Transverse colon (tissue), 4 donors: ENCODE data around the gene GGA1. TPM values are rescaled to one million over a fixed set of nuclear protein-coding genes. Genes with fewer than 3 reads are reported as not detected.

Experiments used
- DNase-seq: peaks from one replicate; pipeline ENCODE4 v3.0.0-alpha.2; 2019
- H3K27ac ChIP-seq, 4 donors: fragments of 200-600 bp; sonication (generic); 2 replicates each; pipeline ENCODE4 v1.5.1; 2016 to 2018; ENCODE audit warnings: inconsistent platforms in 4 of 4
- H3K27me3 ChIP-seq: fragments of 200-600 bp; sonication (generic); 2 replicates; pipeline ENCODE4 v1.5.1; 2017; ENCODE audit warnings: inconsistent platforms
- H3K36me3 ChIP-seq, 4 donors: fragments of 200-600 bp; sonication (generic); 2 replicates each; pipeline ENCODE4 v1.5.1; 2017 to 2019; ENCODE audit warnings: inconsistent platforms in 4 of 4
- H3K4me1 ChIP-seq, 4 donors: fragments of 200-600 bp; sonication (generic); 2 replicates each; pipeline ENCODE4 v1.5.1; 2017 to 2020; ENCODE audit warnings: inconsistent platforms in 4 of 4
- H3K4me3 ChIP-seq, 4 donors: fragments of 200-600 bp; sonication (generic); 1 replicate in 1 of 4; 2 replicates in 3 of 4; pipeline versions ENCODE4 v1.5.1 to v1.6.1; 2017 to 2019; ENCODE audit warnings: inconsistent platforms in 4 of 4
- H3K9me3 ChIP-seq, 2 donors: fragments of 200-600 bp; sonication (generic); 2 replicates each; pipeline ENCODE4 v1.5.1; 2017 to 2019; ENCODE audit warnings: inconsistent platforms in 2 of 2
- POLR2A ChIP-seq: fragments of 450-650 bp; IDR thresholded peaks from one replicate; pipeline ENCODE4 v1.6.1; 2016; ENCODE audit warnings: antibody characterized with exemption, mild to moderate bottlenecking, moderate library complexity
- POLR2AphosphoS5 ChIP-seq, 3 donors: sonication (generic); formaldehyde crosslinking; IDR thresholded peaks; one replicate each; pipeline ENCODE4 v1.6.1; 2016; ENCODE audit warnings: antibody characterized with exemption in 3 of 3
- WGBS, 2 donors: methylation state at CpG; one replicate each; pipeline ENCODE4 v1.1.5; 2018; ENCODE audit warnings: low coverage in 1 of 2; 5-methylcytosine and 5-hydroxymethylcytosine counted together
- in situ Hi-C, 4 donors: fragments of 200-750 bp; cut with MboI; loops; one replicate each; pipeline versions ENCODE4 v1.15.0 to v1.15.1; 2017; ENCODE audit warnings: low sequenced_read_pairs in 3 of 4, low pct_ligation_motif_present in 1 of 4, low pct_unique_long_range_greater_than_20kb in 1 of 4
- intact Hi-C: fragments of 100-400 bp; cut with DNase I; formaldehyde crosslinking; loops from one replicate; pipeline ENCODE4 v1.15.1; 2023; ENCODE audit warnings: low total_unique reads
- small RNA-seq, 4 donors: library from RNA; depleted of rRNA; stranded (forward); fragments of <200 nt; gene quantifications; one replicate each; pipeline ENCODE3, GENCODE V24; 2016
- total RNA-seq, 4 donors: library from RNA; depleted of rRNA; stranded (reverse); fragments of >200 nt; gene quantifications; one replicate each; pipeline ENCODE4 v1.1.0, GENCODE V29; 2016
- TF ChIP-seq, protein P1 (sequence below), 5 experiments: fragments of 200-600 bp in 3 of 5; fragments of 450-650 bp in 2 of 5; sonication (generic) in 3 of 5; IDR thresholded peaks; 1 replicate in 2 of 5; 2 replicates in 3 of 5; pipeline ENCODE4 v1.5.1; 2016 to 2017; ENCODE audit warnings: antibody characterized with exemption in 5 of 5, inconsistent platforms in 3 of 5, mild to moderate bottlenecking in 2 of 5, moderate library complexity in 1 of 5

GGA1 gene
- total RNA-seq, 4 donors from 2014 or later: 60.1 to 142 (median 73.8) TPM

DNA sequence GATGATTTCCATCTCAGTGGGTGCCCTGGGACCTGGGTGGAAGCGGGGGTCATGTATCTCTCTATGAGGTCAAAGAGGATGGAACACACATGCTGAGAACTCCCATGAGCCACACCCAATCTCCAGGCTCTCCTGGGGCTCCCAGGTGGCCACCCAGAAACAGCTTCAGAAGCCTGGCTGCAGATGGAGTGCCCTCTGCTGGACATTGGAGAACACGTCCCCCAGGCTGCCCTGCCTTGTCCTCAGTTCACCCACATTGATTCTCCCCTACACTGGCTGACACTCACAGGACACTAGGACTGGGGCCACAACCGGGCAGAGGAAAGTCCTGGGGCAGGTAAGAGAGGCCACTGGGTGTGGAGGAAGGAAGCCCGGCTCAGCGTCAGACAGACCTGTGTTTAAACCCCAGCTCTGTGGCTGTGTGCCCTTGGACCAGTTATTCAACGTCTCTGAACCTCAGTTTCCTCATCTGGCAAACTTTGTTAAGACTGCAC is 73.0 kb downstream of the GGA1 start:
- WGBS, 2 donors: 14% methylated on average over 6 of the region's 6 CpGs; no CpG with 5 or more reads in 1 of the 2 donors
- H3K4me3 ChIP-seq: no peak overlapping the region
- H3K27me3 ChIP-seq: no peaks in the 10 kb centered on the region
- H3K4me1 ChIP-seq: peaks cover 8 to 47% (median 30%) of the 10 kb centered on the region in 4 donors
- intact Hi-C loops (loop anchor here (1.0 kb wide), 1 partner anchor 38 kb away; no protein-coding TSS in a partner anchor), in situ Hi-C loops (loop anchor here in 3 of 4 donors (5.0 to 25.0 kb wide), 3 partner anchors 39 to 106 kb away; no protein-coding TSS in a partner anchor)
- DNase-seq: peak; percentile 87
- peak overlapping the region; percentile 5 to 59 (median 28) for H3K27ac ChIP-seq
- TF ChIP-seq POLR2A (no peak), POLR2AphosphoS5 (IDR thresholded peaks at IDR 0.05) (peak in 1 of 3 donors; percentile 15)
- TF ChIP-seq, protein P1, sequence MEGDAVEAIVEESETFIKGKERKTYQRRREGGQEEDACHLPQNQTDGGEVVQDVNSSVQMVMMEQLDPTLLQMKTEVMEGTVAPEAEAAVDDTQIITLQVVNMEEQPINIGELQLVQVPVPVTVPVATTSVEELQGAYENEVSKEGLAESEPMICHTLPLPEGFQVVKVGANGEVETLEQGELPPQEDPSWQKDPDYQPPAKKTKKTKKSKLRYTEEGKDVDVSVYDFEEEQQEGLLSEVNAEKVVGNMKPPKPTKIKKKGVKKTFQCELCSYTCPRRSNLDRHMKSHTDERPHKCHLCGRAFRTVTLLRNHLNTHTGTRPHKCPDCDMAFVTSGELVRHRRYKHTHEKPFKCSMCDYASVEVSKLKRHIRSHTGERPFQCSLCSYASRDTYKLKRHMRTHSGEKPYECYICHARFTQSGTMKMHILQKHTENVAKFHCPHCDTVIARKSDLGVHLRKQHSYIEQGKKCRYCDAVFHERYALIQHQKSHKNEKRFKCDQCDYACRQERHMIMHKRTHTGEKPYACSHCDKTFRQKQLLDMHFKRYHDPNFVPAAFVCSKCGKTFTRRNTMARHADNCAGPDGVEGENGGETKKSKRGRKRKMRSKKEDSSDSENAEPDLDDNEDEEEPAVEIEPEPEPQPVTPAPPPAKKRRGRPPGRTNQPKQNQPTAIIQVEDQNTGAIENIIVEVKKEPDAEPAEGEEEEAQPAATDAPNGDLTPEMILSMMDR (IDR thresholded peaks at IDR 0.05): peak; percentile 89 to 94 (median 91)
- H3K9me3 ChIP-seq: no peaks in the 10 kb centered on the region
- H3K36me3 ChIP-seq: no peaks in the 10 kb centered on the region

Small RNAs within 50 kb of the gene (small RNA-seq; reads per million reads assigned to genes)
- gene RF00017: 0 reads per million in 4 donors
- 0 reads per million in 4 donors for gene RN7SL385P

Other genes with a start within 250 kb of the GGA1 start
- under 1 TPM in 2 of 4 donors, not detected in 2; under 0.01 TPM for gene ELFN2, start 181.4 kb upstream of the GGA1 start, total RNA-seq
- 10 to 100 TPM in 3 of 4 donors, 1 to 10 TPM in 1; 2.8 to 26.4 (median 15.7) TPM for gene MFNG, start 122.5 kb upstream of the GGA1 start, total RNA-seq
- 100 to 1,000 TPM in 1 of 4 donors, 10 to 100 TPM in 3; 46.3 to 166 (median 60.9) TPM for gene CARD10, start 89.4 kb upstream of the GGA1 start, total RNA-seq
- gene CDC42EP1, start 48.4 kb upstream of the GGA1 start, total RNA-seq: 10 to 100 TPM; 27.3 to 52.9 (median 28.9) TPM
- gene LGALS2, start 28.7 kb upstream of the GGA1 start, total RNA-seq: 10 to 100 TPM in 2 of 4 donors, 1 to 10 TPM in 1, not detected in 1; 1.3 to 43.4 (median 17.2) TPM
- 100 to 1,000 TPM in 2 of 4 donors, 10 to 100 TPM in 2; 53.1 to 158 (median 84.7) TPM for gene SH3BP1, start 30.8 kb downstream of the GGA1 start, total RNA-seq
- 100 to 1,000 TPM in 1 of 4 donors, 10 to 100 TPM in 3; 28.9 to 126 (median 50.7) TPM for gene PDXP, start 49.9 kb downstream of the GGA1 start, total RNA-seq
- gene LGALS1, start 66.8 kb downstream of the GGA1 start, total RNA-seq: 100 to 1,000 TPM; 196 to 558 (median 224) TPM
- gene NOL12, start 77.5 kb downstream of the GGA1 start, total RNA-seq: 100 to 1,000 TPM in 1 of 4 donors, 10 to 100 TPM in 3; 44.1 to 143 (median 57.2) TPM
- gene TRIOBP, start 88.2 kb downstream of the GGA1 start, total RNA-seq: 100 to 1,000 TPM; 121 to 265 (median 129) TPM
- gene GCAT, start 199.1 kb downstream of the GGA1 start, total RNA-seq: 10 to 100 TPM in 1 of 4 donors, 1 to 10 TPM in 3; 6.4 to 10.1 (median 7.7) TPM
- gene GALR3, start 214.5 kb downstream of the GGA1 start, total RNA-seq: not detected
- 10 to 100 TPM; 12.7 to 86.8 (median 40.6) TPM for gene ANKRD54, start 235.5 kb downstream of the GGA1 start, total RNA-seq
- gene EIF3L, start 240.6 kb downstream of the GGA1 start, total RNA-seq: 100 to 1,000 TPM in 3 of 4 donors, 10 to 100 TPM in 1; 89.4 to 292 (median 217) TPM